OCI-LY7 (cell line): Measurements from ENCODE around the gene CRIP1. TPM values are rescaled to one million over a fixed set of nuclear protein-coding genes. Genes with fewer than 3 reads are reported as not detected.

Source experiments
- BruUV-seq: library from RNA; stranded (reverse); fragments of 400-500 nt; replicated peaks from 2 replicates; lab custom pipeline; 2021; lab: Mats Ljungman, UMichigan
- CTCF ChIA-PET: fragments of 300-600 bp; sonication (Branson Sonifier 250); formaldehyde crosslinking; loops from one replicate; lab custom pipeline; 2022; ENCODE audit warnings: antibody characterized with exemption; ENCODE audit not compliant: unreplicated experiment; lab: Charles Lee
- POLR2A ChIA-PET: fragments of 300-600 bp; sonication (Branson Sonifier 250); formaldehyde crosslinking; loops from one replicate; lab custom pipeline; 2022; ENCODE audit warnings: antibody characterized with exemption; lab: Charles Lee
- DNase-seq: peaks from one replicate; pipeline ENCODE4 v3.0.0-alpha.2; 2015; ENCODE audit warnings: low spot score
- H2AFZ ChIP-seq: fragments of 200-600 bp; sonication (generic), shearing (Covaris generic); 2 replicates; pipeline ENCODE4 v1.6.1; 2014; ENCODE audit warnings: mild to moderate bottlenecking, antibody characterized with exemption, low read length, moderate library complexity
- H3K27ac ChIP-seq: fragments of 200-600 bp; sonication (generic); 2 replicates; pipeline ENCODE4 v1.5.1; 2014; ENCODE audit warnings: mixed run types, low read depth, mild to moderate bottlenecking, moderate library complexity, low read length, inconsistent platforms; ENCODE audit not compliant: poor library complexity, severe bottlenecking
- H3K36me3 ChIP-seq: fragments of 200-600 bp; sonication (generic); 2 replicates; pipeline ENCODE4 v1.6.1; 2014; ENCODE audit warnings: mild to moderate bottlenecking, antibody characterized with exemption, low read length, moderate library complexity, mixed read lengths; ENCODE audit not compliant: insufficient read depth
- H3K4me1 ChIP-seq: fragments of 200-600 bp; sonication (generic); 2 replicates; pipeline ENCODE4 v1.5.1; 2014; ENCODE audit warnings: mild to moderate bottlenecking, low read length; ENCODE audit not compliant: insufficient read depth, poor library complexity, severe bottlenecking
- H3K4me2 ChIP-seq: fragments of 200-600 bp; sonication (generic); 2 replicates; pipeline ENCODE4 v1.6.1; 2014; ENCODE audit warnings: mild to moderate bottlenecking, low read length
- H3K4me3 ChIP-seq: fragments of 200-600 bp; sonication (generic); 2 replicates; pipeline ENCODE4 v1.5.1; 2014; ENCODE audit warnings: mild to moderate bottlenecking, low read depth, low read length; ENCODE audit not compliant: poor library complexity, severe bottlenecking
- H3K79me2 ChIP-seq: fragments of 200-600 bp; sonication (generic); 2 replicates; pipeline ENCODE4 v1.6.1; 2016; ENCODE audit warnings: low read depth, mild to moderate bottlenecking, low read length, moderate library complexity, mixed read lengths; ENCODE audit not compliant: insufficient read depth
- H3K9me2 ChIP-seq: fragments of 200-600 bp; sonication (generic); 2 replicates; pipeline ENCODE4 v1.6.1; 2016; ENCODE audit warnings: mild to moderate bottlenecking, low read length, mixed read lengths; ENCODE audit not compliant: insufficient read depth
- H3K9me3 ChIP-seq: fragments of 200-600 bp; sonication (generic); 2 replicates; pipeline ENCODE4 v1.6.1; 2014; ENCODE audit warnings: mild to moderate bottlenecking, mixed run types, low read length, mixed read lengths
- H4K20me1 ChIP-seq: fragments of 200-600 bp; sonication (generic); 2 replicates; pipeline ENCODE4 v1.6.1; 2014; ENCODE audit warnings: mild to moderate bottlenecking, antibody characterized with exemption, low read length, moderate library complexity, mixed read lengths; ENCODE audit not compliant: insufficient read depth
- EZH2phosphoT487 ChIP-seq: fragments of 200-600 bp; sonication (generic); IDR thresholded peaks from 2 replicates; pipeline ENCODE4 v1.6.1; 2018; ENCODE audit warnings: low read depth, borderline replicate concordance, mild to moderate bottlenecking, mixed run types, antibody characterized with exemption, low read length, moderate library complexity, mixed read lengths
- intact Hi-C: fragments of 100-400 bp; cut with micrococcal nuclease; formaldehyde crosslinking; loops from one replicate; pipeline ENCODE4 v1.10.0; 2022; ENCODE audit not compliant: unreplicated experiment
- total RNA-seq, 2 experiments: library from RNA; depleted of rRNA in 1 of 2; stranded (reverse); fragments of >200 nt in 1 of 2; shearing (Covaris generic) in 1 of 2; gene quantifications; 2 replicates each; pipeline ENCODE4 v1.2.3, GENCODE V29; 2014 to 2022
- TF ChIP-seq, protein P1 (sequence below): fragments of 200-600 bp; sonication (generic); conservative IDR thresholded peaks from 2 replicates; pipeline ENCODE4 v1.5.1; 2014; ENCODE audit warnings: mild to moderate bottlenecking, antibody characterized with exemption, low read length, moderate library complexity, mixed read lengths

Gene CRIP1
- total RNA-seq, 2 experiments from 2014 or later, result 4.6 TPM; not detected in 1

- Histone ChIP-seq H3K36me3 (peaks cover 12% of the 10 kb centered on the region), H3K9me3 (no peaks in the 10 kb centered on the region), H3K4me1 (no peaks in the 10 kb centered on the region), H3K79me2 (no peaks in the 10 kb centered on the region), H3K4me3 (no peak overlapping the region), H2AFZ (no peak overlapping the region), H3K27ac (no peak overlapping the region), H4K20me1 (no peaks in the 10 kb centered on the region), H3K4me2 (no peak overlapping the region), H3K9me2 (no peaks in the 10 kb centered on the region)
- ChIA-PET POLR2A (interaction anchor here (0.6 kb wide), 1 partner anchor 330 kb away, joined by 7 read pairs; no protein-coding TSS in a partner anchor), CTCF (no interaction called here)
- intact Hi-C loops, result no loop called here
- no peak for DNase-seq
- BruUV-seq, result no TSS peak
- no peak for TF ChIP-seq EZH2phosphoT487
- TF ChIP-seq, protein P1, sequence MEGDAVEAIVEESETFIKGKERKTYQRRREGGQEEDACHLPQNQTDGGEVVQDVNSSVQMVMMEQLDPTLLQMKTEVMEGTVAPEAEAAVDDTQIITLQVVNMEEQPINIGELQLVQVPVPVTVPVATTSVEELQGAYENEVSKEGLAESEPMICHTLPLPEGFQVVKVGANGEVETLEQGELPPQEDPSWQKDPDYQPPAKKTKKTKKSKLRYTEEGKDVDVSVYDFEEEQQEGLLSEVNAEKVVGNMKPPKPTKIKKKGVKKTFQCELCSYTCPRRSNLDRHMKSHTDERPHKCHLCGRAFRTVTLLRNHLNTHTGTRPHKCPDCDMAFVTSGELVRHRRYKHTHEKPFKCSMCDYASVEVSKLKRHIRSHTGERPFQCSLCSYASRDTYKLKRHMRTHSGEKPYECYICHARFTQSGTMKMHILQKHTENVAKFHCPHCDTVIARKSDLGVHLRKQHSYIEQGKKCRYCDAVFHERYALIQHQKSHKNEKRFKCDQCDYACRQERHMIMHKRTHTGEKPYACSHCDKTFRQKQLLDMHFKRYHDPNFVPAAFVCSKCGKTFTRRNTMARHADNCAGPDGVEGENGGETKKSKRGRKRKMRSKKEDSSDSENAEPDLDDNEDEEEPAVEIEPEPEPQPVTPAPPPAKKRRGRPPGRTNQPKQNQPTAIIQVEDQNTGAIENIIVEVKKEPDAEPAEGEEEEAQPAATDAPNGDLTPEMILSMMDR, result no peak
Observed at GRCh38 chr14:105503296-105503640, 16.6 kb downstream of the CRIP1 start.

DNA sequence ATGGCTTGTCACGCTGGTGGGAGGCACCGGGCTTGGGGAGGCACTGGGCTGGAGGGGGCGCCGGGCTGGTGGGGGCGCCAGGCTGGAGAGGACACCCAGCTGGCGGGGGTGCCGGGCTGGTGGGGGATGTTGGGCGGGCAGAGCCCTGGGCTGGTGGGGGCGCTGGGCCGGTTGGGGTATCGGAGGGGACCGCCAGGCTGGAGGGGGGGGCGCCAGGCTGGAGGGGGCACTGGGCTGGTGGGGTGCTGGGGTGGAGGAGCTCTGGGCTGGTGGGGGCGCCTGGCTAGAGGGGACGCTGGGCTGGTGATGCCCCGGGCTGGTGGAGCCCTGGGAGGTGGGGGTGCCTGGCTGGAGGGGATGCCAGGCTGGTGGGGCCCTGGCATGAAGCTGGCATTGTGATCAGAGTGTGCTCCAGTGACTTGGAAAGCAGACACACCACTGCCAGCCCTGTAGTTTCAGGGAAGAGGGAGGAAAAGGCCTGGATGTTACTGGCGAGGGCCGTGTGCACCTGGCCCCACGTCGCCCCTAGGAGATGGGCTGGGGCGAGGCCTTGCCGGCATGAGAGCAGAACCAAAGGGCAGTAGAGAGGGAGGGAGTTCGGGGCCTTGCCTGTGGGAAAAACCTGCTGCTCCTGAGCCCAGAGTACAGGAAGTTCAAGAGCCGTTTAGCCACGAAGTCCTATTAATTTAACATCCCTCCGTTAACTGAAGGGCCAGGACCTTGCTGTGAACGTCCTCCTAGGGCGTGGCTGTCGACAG, 17.4 kb downstream of the CRIP1 start:
- H3K36me3 ChIP-seq, result peaks cover 7% of the 10 kb centered on the region; the same call in 1 of the 2 replicates
- no peak overlapping the region for H3K4me2 ChIP-seq
- H3K27ac ChIP-seq, result no peak overlapping the region
- H3K4me3 ChIP-seq, result no peak overlapping the region
- H3K9me2 ChIP-seq, result no peaks in the 10 kb centered on the region
- no peak for TF ChIP-seq EZH2phosphoT487
- TF ChIP-seq, protein P1, result no peak
- no TSS peak for BruUV-seq
- ChIA-PET POLR2A (interaction anchor here (0.6 kb wide), 1 partner anchor 329 kb away, joined by 7 read pairs; no protein-coding TSS in a partner anchor), CTCF (no interaction called here)
- H3K4me1 ChIP-seq, result no peaks in the 10 kb centered on the region
- no peaks in the 10 kb centered on the region for H3K9me3 ChIP-seq
- intact Hi-C loops, result no loop called here
- no peaks in the 10 kb centered on the region for H4K20me1 ChIP-seq
- no peak for DNase-seq
- H2AFZ ChIP-seq, result no peak overlapping the region
- H3K79me2 ChIP-seq, result no peaks in the 10 kb centered on the region

GRCh38 chr14:105505101-105505500, 18.4 kb downstream of the CRIP1 start:
- Histone ChIP-seq H3K36me3 (peaks cover 3% of the 10 kb centered on the region; the same call in 1 of the 2 replicates), H3K9me3 (no peaks in the 10 kb centered on the region), H3K4me1 (no peaks in the 10 kb centered on the region), H4K20me1 (no peaks in the 10 kb centered on the region), H2AFZ (no peak overlapping the region), H3K4me2 (no peak overlapping the region), H3K79me2 (no peaks in the 10 kb centered on the region), H3K9me2 (no peaks in the 10 kb centered on the region), H3K27ac (no peak overlapping the region), H3K4me3 (no peak overlapping the region)
- TF ChIP-seq, protein P1, result no peak
- no peak for TF ChIP-seq EZH2phosphoT487
- ChIA-PET CTCF (no interaction called here), POLR2A (no interaction called here)
- intact Hi-C loops, result no loop called here
- no TSS peak for BruUV-seq
- no peak for DNase-seq
